OCI-LY3 (cell line): ENCODE measurements around the gene DDX1.

Experiments used
- H2AFZ ChIP-seq: fragments of 200-600, 300-600 bp; shearing (Covaris generic); 2 replicates; pipeline ENCODE4 v1.6.0; 2014; ENCODE audit warnings: antibody characterized with exemption, low read depth, low read length
- H3K27ac ChIP-seq: fragments of 200-600, 300-600 bp; sonication (generic); 2 replicates; pipeline ENCODE4 v1.5.1; 2014; ENCODE audit warnings: mild to moderate bottlenecking, low read length, moderate library complexity, mixed read lengths
- H3K27me3 ChIP-seq: fragments of 200-600, 300-600 bp; sonication (generic); 2 replicates; pipeline ENCODE4 v1.6.1; 2014; ENCODE audit warnings: low read depth, low read length, mixed read lengths
- H3K36me3 ChIP-seq: fragments of 200-600, 300-600 bp; sonication (generic); replicated peaks from 2 replicates; pipeline ENCODE3; 2014; ENCODE audit warnings: low read depth, low read length, mixed read lengths
- H3K4me1 ChIP-seq: fragments of 300-600, 200-600 bp; sonication (generic); 2 replicates; pipeline ENCODE4 v1.6.1; 2014; ENCODE audit warnings: low read length, mixed read lengths
- H3K4me2 ChIP-seq: fragments of 200-600, 300-600 bp; sonication (generic); 2 replicates; pipeline ENCODE4 v1.6.1; 2014; ENCODE audit warnings: low read length, mixed read lengths
- H3K4me3 ChIP-seq: fragments of 300-600, 200-600 bp; sonication (generic); 2 replicates; pipeline ENCODE4 v1.5.1; 2014; ENCODE audit warnings: antibody characterized with exemption, mild to moderate bottlenecking, low read length, moderate library complexity
- H3K79me2 ChIP-seq: fragments of 300-600, 200-600 bp; shearing (Covaris generic); 2 replicates; pipeline ENCODE4 v1.6.1; 2014; ENCODE audit warnings: mild to moderate bottlenecking, low read length, mixed read lengths
- H3K9ac ChIP-seq: fragments of 300-600, 200-600 bp; shearing (Covaris generic); 2 replicates; pipeline ENCODE4 v1.6.0; 2014; ENCODE audit warnings: mild to moderate bottlenecking, low read length, moderate library complexity
- H3K9me3 ChIP-seq: fragments of 200-600, 300-600 bp; shearing (Covaris generic); 2 replicates; pipeline ENCODE4 v1.6.1; 2014; ENCODE audit warnings: low read length, mixed read lengths; ENCODE audit not compliant: insufficient read depth
- H4K20me1 ChIP-seq: fragments of 200-600, 300-600 bp; sonication (generic); 2 replicates; pipeline ENCODE4 v1.6.1; 2016; ENCODE audit warnings: low read length, mixed read lengths; ENCODE audit not compliant: insufficient read depth
- EZH2phosphoT487 ChIP-seq: fragments of 200-600 bp; shearing (Covaris generic); IDR thresholded peaks from 2 replicates; pipeline ENCODE4 v1.6.1; 2018; ENCODE audit warnings: antibody characterized with exemption, mixed run types, low read depth
- TF ChIP-seq, protein P1 (sequence below): fragments of 200-600, 300-600 bp; sonication (generic); IDR thresholded peaks from 2 replicates; pipeline ENCODE4 v1.5.1; 2014; ENCODE audit warnings: antibody characterized with exemption, low read length, low read depth

The DDX1 gene

DNA sequence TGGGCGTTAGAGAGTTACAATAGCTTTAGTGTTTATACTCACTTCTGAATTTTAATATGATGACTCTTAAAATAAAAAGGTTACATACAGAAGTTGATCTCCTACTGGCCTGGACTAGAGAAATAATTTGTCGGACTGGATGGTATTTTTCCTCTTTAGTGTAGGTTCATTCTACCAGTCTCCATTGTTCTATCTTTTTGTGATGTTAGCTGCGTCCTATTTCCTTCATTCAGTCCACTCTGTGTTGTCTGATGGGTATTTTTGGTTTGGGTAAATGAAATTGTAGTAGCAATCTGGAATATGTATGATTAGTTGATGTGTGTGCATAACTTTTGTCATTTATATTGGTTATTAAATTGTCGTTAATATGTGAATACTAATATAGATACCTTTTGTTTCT, 5.3 kb downstream of the DDX1 start:
- Histone ChIP-seq H3K27ac (no peak overlapping the region), H3K27me3 (no peaks in the 10 kb centered on the region), H3K4me3 (no peak overlapping the region), H3K79me2 (peaks cover 39% of the 10 kb centered on the region), H3K4me1 (peaks cover 8% of the 10 kb centered on the region; the same call in 1 of the 2 replicates), H2AFZ (no peak overlapping the region), H3K9me3 (no peaks in the 10 kb centered on the region), H3K9ac (no peak overlapping the region), H4K20me1 (0 out of 2 replicates have a peak, but pooled peaks cover 6% of the 10 kb centered on the region), H3K36me3 (peaks cover 56% of the 10 kb centered on the region), H3K4me2 (no peak overlapping the region)
- TF ChIP-seq, protein P1, sequence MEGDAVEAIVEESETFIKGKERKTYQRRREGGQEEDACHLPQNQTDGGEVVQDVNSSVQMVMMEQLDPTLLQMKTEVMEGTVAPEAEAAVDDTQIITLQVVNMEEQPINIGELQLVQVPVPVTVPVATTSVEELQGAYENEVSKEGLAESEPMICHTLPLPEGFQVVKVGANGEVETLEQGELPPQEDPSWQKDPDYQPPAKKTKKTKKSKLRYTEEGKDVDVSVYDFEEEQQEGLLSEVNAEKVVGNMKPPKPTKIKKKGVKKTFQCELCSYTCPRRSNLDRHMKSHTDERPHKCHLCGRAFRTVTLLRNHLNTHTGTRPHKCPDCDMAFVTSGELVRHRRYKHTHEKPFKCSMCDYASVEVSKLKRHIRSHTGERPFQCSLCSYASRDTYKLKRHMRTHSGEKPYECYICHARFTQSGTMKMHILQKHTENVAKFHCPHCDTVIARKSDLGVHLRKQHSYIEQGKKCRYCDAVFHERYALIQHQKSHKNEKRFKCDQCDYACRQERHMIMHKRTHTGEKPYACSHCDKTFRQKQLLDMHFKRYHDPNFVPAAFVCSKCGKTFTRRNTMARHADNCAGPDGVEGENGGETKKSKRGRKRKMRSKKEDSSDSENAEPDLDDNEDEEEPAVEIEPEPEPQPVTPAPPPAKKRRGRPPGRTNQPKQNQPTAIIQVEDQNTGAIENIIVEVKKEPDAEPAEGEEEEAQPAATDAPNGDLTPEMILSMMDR: no peak
- no peak for TF ChIP-seq EZH2phosphoT487

DNA sequence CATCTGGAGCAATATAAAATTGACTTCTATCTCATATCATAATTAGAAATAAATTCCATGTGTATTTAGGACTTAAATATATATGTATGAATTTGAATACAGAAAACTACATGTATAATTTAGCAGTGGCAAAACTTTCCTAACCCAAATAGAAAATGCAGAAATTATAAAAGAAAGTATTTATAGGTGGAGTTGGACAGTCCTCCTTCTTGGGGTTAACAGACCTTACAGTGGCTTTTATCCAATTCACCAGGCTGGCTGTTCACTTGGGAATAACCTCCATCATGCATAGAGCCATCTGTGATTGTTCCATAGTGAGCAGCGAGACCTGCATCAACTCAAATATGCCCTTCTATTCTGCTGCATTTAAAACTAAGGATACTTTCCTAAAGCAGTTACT, 8.3 kb downstream of the DDX1 start:
- Histone ChIP-seq H3K4me3 (no peak overlapping the region), H3K36me3 (peaks cover 80% of the 10 kb centered on the region), H3K27me3 (no peaks in the 10 kb centered on the region), H3K27ac (no peak overlapping the region), H4K20me1 (no peaks in the 10 kb centered on the region), H3K9ac (no peak overlapping the region), H3K9me3 (no peaks in the 10 kb centered on the region), H3K4me2 (no peak overlapping the region), H2AFZ (no peak overlapping the region), H3K79me2 (peaks cover 9% of the 10 kb centered on the region; the same call in 1 of the 2 replicates), H3K4me1 (no peaks in the 10 kb centered on the region)
- no peak for TF ChIP-seq EZH2phosphoT487
- TF ChIP-seq, protein P1: no peak

DNA sequence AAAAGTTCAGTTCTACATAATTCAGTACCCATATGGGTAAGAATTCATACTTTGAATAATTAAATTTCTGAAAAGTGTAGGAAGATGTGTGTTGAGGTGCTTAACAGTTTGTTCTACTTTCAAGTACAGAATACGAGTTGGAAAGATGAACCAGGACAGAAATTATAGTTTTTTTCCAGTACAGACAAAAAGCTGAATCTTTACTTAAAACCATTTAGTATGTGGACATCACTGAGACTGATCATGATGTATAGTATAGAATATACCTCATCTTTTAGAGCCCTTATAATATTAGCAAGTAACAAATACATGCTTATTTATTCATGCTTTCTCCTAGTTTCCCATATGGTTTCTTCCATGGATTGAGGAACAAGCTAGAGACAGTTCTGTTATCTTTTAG, 10.0 kb downstream of the DDX1 start:
- H3K4me3 ChIP-seq: no peak overlapping the region

DNA sequence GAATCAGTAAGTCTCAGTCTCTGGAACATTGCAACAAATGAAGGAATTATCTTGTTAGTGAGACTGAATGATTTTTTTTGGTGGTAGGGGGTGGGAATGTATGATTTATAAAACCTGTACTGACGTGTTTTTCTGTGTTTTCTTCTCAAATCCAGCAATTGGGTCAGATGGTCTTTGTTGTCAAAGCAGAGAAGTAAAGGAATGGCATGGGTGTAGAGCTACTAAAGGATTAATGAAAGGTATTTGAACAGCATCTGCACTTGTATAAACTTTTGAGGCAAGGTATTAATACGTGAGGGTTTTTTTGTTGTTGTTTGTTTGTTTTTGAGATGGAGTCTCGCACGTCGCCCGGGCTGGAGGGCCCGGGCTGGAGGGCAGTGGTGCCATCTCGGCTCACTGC, 10.7 kb downstream of the DDX1 start:
- Histone ChIP-seq H3K9me3 (no peaks in the 10 kb centered on the region), H3K4me3 (no peak overlapping the region), H3K9ac (no peak overlapping the region), H3K4me2 (no peak overlapping the region), H2AFZ (no peak overlapping the region), H3K36me3 (peaks cover 83% of the 10 kb centered on the region), H3K4me1 (no peaks in the 10 kb centered on the region), H4K20me1 (no peaks in the 10 kb centered on the region), H3K27ac (no peak overlapping the region), H3K79me2 (no peaks in the 10 kb centered on the region), H3K27me3 (no peaks in the 10 kb centered on the region)
- TF ChIP-seq EZH2phosphoT487: no peak
- TF ChIP-seq, protein P1: no peak

More for the DNA sequence above, 10.0 kb downstream of the DDX1 start:
- Histone ChIP-seq H3K9me3 (no peaks in the 10 kb centered on the region), H3K36me3 (peaks cover 82% of the 10 kb centered on the region), H3K4me2 (no peak overlapping the region), H3K4me1 (no peaks in the 10 kb centered on the region), H3K27me3 (no peaks in the 10 kb centered on the region), H4K20me1 (no peaks in the 10 kb centered on the region), H3K27ac (no peak overlapping the region), H3K9ac (no peak overlapping the region), H2AFZ (no peak overlapping the region), H3K79me2 (no peaks in the 10 kb centered on the region)
- TF ChIP-seq, protein P1: no peak
- no peak for TF ChIP-seq EZH2phosphoT487
